ENCODE data around the gene GPHA2.
"Not testable (repeated sequence)": the region's sequence is repeated elsewhere in the genome, so short reads cannot be mapped to it uniquely, and the experiment has no call there.

The GPHA2 gene

GRCh38 chr11:64935359-64936081, at the start of gene GPHA2:
Gene GPHA2 (minus strand): TSS chr11:64935893. CDS start chr11:64935460, 433 bp downstream.
- peak; percentile 89 for DNase-seq

GRCh38 chr11:64983339-64983738, 47.6 kb upstream of the GPHA2 start:
- not testable (repeated sequence) for DNase-seq

- no peak for DNase-seq
Observed at GRCh38 chr11:64976651-64977050, 41.0 kb upstream of the GPHA2 start.

- DNase-seq = no peak
Observed at GRCh38 chr11:64974124-64974523, 38.4 kb upstream of the GPHA2 start.

GRCh38 chr11:64971421-64972233, 35.9 kb upstream of the GPHA2 start, which contains the start of gene MAJIN:
Gene MAJIN (minus strand): TSS chr11:64972108. CDS start chr11:64959405, 12,703 bp downstream.
- DNase-seq = no peak

GRCh38 chr11:64970731-64971151, 35.0 kb upstream of the GPHA2 start:
- no peak for DNase-seq

- peak; percentile 94 for DNase-seq
Observed at GRCh38 chr11:64969209-64969608, 33.5 kb upstream of the GPHA2 start.

GRCh38 chr11:64967375-64967774, 31.7 kb upstream of the GPHA2 start:
- no peak for DNase-seq

- DNase-seq = no peak
Observed at GRCh38 chr11:64963072-64963631, 27.5 kb upstream of the GPHA2 start.

GRCh38 chr11:64960719-64961118, 25.0 kb upstream of the GPHA2 start:
- no peak for DNase-seq

GRCh38 chr11:64959498-64959897, 23.8 kb upstream of the GPHA2 start:
- DNase-seq = no peak

- DNase-seq = no peak
Observed at GRCh38 chr11:64954201-64954600, 18.5 kb upstream of the GPHA2 start.

- no peak for DNase-seq
Observed at GRCh38 chr11:64951529-64951928, 15.8 kb upstream of the GPHA2 start.

GRCh38 chr11:64947208-64947814, 11.6 kb upstream of the GPHA2 start:
- no peak for DNase-seq

- DNase-seq = no peak
Observed at GRCh38 chr11:64936539-64936938, 846 bp upstream of the GPHA2 start.

GRCh38 chr11:64934682-64935358, 873 bp downstream of the GPHA2 start:
- DNase-seq = no peak

- DNase-seq = no peak
Observed at GRCh38 chr11:64933935-64934681, 1.6 kb downstream of the GPHA2 start.

GRCh38 chr11:64933213-64933934, 2.3 kb downstream of the GPHA2 start:
- no peak for DNase-seq

- no peak for DNase-seq
Observed at GRCh38 chr11:64932324-64932723, 3.4 kb downstream of the GPHA2 start.

GRCh38 chr11:64931290-64931689, 4.4 kb downstream of the GPHA2 start:
- no peak for DNase-seq

- DNase-seq = no peak
Observed at GRCh38 chr11:64930340-64930739, 5.4 kb downstream of the GPHA2 start.

Measured in NCI-H2171 treated with DMSO at 0.1 percent for 48 hours (cell line).